Measurements from ENCODE around the gene TRIM44. TPM values are rescaled to one million over a fixed set of nuclear protein-coding genes. Genes with fewer than 3 reads are reported as not detected.

The TRIM44 gene
- total and polyA plus RNA-seq, 2 donors, result 7.4 to 18.7 TPM

DNA sequence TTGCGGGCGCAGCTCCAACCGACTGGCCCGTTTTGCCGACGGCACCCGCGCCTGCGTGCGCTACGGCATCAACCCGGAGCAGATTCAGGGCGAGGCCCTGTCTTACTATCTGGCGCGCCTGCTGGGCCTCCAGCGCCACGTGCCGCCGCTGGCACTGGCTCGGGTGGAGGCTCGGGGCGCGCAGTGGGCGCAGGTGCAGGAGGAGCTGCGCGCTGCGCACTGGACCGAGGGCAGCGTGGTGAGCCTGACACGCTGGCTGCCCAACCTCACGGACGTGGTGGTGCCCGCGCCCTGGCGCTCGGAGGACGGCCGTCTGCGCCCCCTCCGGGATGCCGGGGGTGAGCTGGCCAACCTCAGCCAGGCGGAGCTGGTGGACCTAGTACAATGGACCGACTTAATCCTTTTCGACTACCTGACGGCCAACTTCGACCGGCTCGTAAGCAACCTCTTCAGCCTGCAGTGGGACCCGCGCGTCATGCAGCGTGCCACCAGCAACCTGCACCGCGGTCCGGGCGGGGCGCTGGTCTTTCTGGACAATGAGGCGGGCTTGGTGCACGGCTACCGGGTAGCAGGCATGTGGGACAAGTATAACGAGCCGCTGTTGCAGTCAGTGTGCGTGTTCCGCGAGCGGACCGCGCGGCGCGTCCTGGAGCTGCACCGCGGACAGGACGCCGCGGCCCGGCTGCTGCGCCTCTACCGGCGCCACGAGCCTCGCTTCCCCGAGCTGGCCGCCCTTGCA lies 43.3 kb upstream of the TRIM44 start:
- H3K4me1 ChIP-seq (ENCODE audit: control insufficient read depth in 2 of 2, insufficient read depth in 2 of 2, low read length in 2 of 2), result peaks cover 9 to 23% of the 10 kb centered on the region in 2 donors
- no peaks in the 10 kb centered on the region for H3K36me3 ChIP-seq (ENCODE audit: control insufficient read depth in 2 of 2, insufficient read depth in 2 of 2, low read length in 1 of 2)
- H3K27ac ChIP-seq (ENCODE audit: low read depth in 1 of 2, low read length in 1 of 2), result no peak overlapping the region
- peaks cover 34 to 62% of the 10 kb centered on the region in 2 donors for H3K27me3 ChIP-seq (ENCODE audit: control insufficient read depth in 2 of 2, insufficient read depth in 1 of 2, low read length in 1 of 2)
- H3K9me3 ChIP-seq (ENCODE audit: control insufficient read depth in 2 of 2, insufficient read depth in 1 of 2, low read length in 1 of 2), result peaks cover 0 to 6% of the 10 kb centered on the region in 2 donors
- 2% methylated on average over 84 of the region's 84 CpGs for WGBS
- peak overlapping the region; percentile 43 to 54 for H3K4me3 ChIP-seq (ENCODE audit: low read length in 2 of 2)
- peak in 3 of 9 donors; percentile 28 to 56 (median 36) for DNase-seq (ENCODE audit: low read depth in 6 of 9, low spot score in 9 of 9)

- WGBS, result 3% methylated on average over 33 of the region's 33 CpGs
- H3K9me3 ChIP-seq (ENCODE audit: control insufficient read depth in 2 of 2, insufficient read depth in 1 of 2, low read length in 1 of 2), result peaks cover 0 to 6% of the 10 kb centered on the region in 2 donors
- peaks cover 9 to 23% of the 10 kb centered on the region in 2 donors for H3K4me1 ChIP-seq (ENCODE audit: control insufficient read depth in 2 of 2, insufficient read depth in 2 of 2, low read length in 2 of 2)
- H3K27ac ChIP-seq (ENCODE audit: low read depth in 1 of 2, low read length in 1 of 2), result peak overlapping the region in 1 of 2 donors; percentile 60
- H3K36me3 ChIP-seq (ENCODE audit: control insufficient read depth in 2 of 2, insufficient read depth in 2 of 2, low read length in 1 of 2), result no peaks in the 10 kb centered on the region
- DNase-seq (ENCODE audit: low read depth in 6 of 9, low spot score in 9 of 9), result peak in 3 of 9 donors; percentile 18 to 36 (median 21)
- peak overlapping the region; percentile 43 to 54 for H3K4me3 ChIP-seq (ENCODE audit: low read length in 2 of 2)
- H3K27me3 ChIP-seq (ENCODE audit: control insufficient read depth in 2 of 2, insufficient read depth in 1 of 2, low read length in 1 of 2), result peaks cover 34 to 62% of the 10 kb centered on the region in 2 donors
Observed at GRCh38 chr11:35619855-35620640, 42.5 kb upstream of the TRIM44 start.

GRCh38 chr11:35620795-35621194 lies 41.8 kb upstream of the TRIM44 start:
- Histone ChIP-seq H3K4me3 (ENCODE audit: low read length in 2 of 2) (no peak overlapping the region), H3K4me1 (ENCODE audit: control insufficient read depth in 2 of 2, insufficient read depth in 2 of 2, low read length in 2 of 2) (peaks cover 9 to 23% of the 10 kb centered on the region in 2 donors), H3K27me3 (ENCODE audit: control insufficient read depth in 2 of 2, insufficient read depth in 1 of 2, low read length in 1 of 2) (peaks cover 34 to 59% of the 10 kb centered on the region in 2 donors), H3K36me3 (ENCODE audit: control insufficient read depth in 2 of 2, insufficient read depth in 2 of 2, low read length in 1 of 2) (no peaks in the 10 kb centered on the region), H3K27ac (ENCODE audit: low read depth in 1 of 2, low read length in 1 of 2) (no peak overlapping the region), H3K9me3 (ENCODE audit: control insufficient read depth in 2 of 2, insufficient read depth in 1 of 2, low read length in 1 of 2) (peaks cover 0 to 6% of the 10 kb centered on the region in 2 donors)
- no peak for DNase-seq (ENCODE audit: low read depth in 6 of 9, low spot score in 9 of 9)
- WGBS, result 84% methylated on average over 2 of the region's 2 CpGs

DNA sequence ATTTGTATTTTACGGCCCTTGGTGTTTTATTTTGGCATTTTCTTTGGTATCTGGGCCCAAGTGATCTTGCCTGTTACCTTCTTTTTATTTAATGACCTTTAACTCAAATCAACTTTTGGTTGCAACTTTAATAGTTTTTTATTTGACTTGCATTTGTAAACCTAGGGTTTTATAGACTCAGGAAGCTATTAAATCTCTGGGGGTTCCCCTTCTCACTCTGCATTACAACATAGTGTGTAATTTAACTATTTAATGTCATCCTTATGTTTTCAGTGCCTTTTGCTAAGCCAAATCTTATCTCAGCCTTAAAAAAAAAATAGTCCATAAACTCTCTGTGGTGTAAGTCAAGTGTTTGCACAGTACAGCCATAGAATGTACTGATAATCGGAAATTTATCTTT lies 41.0 kb upstream of the TRIM44 start:
- Histone ChIP-seq H3K9me3 (ENCODE audit: control insufficient read depth in 2 of 2, insufficient read depth in 1 of 2, low read length in 1 of 2) (peaks cover 0 to 6% of the 10 kb centered on the region in 2 donors), H3K4me3 (ENCODE audit: low read length in 2 of 2) (no peak overlapping the region), H3K27ac (ENCODE audit: low read depth in 1 of 2, low read length in 1 of 2) (no peak overlapping the region), H3K27me3 (ENCODE audit: control insufficient read depth in 2 of 2, insufficient read depth in 1 of 2, low read length in 1 of 2) (peaks cover 34 to 52% of the 10 kb centered on the region in 2 donors), H3K4me1 (ENCODE audit: control insufficient read depth in 2 of 2, insufficient read depth in 2 of 2, low read length in 2 of 2) (peaks cover 9 to 23% of the 10 kb centered on the region in 2 donors), H3K36me3 (ENCODE audit: control insufficient read depth in 2 of 2, insufficient read depth in 2 of 2, low read length in 1 of 2) (no peaks in the 10 kb centered on the region)
- no peak for DNase-seq (ENCODE audit: low read depth in 6 of 9, low spot score in 9 of 9)
- 81% methylated on average over 2 of the region's 2 CpGs for WGBS

GRCh38 chr11:35622070-35622469 lies 40.5 kb upstream of the TRIM44 start:
- WGBS, result 86% methylated on average over 3 of the region's 3 CpGs
- Histone ChIP-seq H3K27me3 (ENCODE audit: control insufficient read depth in 2 of 2, insufficient read depth in 1 of 2, low read length in 1 of 2) (peaks cover 30 to 48% of the 10 kb centered on the region in 2 donors), H3K27ac (ENCODE audit: low read depth in 1 of 2, low read length in 1 of 2) (no peak overlapping the region), H3K9me3 (ENCODE audit: control insufficient read depth in 2 of 2, insufficient read depth in 1 of 2, low read length in 1 of 2) (peaks cover 0 to 6% of the 10 kb centered on the region in 2 donors), H3K36me3 (ENCODE audit: control insufficient read depth in 2 of 2, insufficient read depth in 2 of 2, low read length in 1 of 2) (no peaks in the 10 kb centered on the region), H3K4me3 (ENCODE audit: low read length in 2 of 2) (no peak overlapping the region), H3K4me1 (ENCODE audit: control insufficient read depth in 2 of 2, insufficient read depth in 2 of 2, low read length in 2 of 2) (peaks cover 9 to 23% of the 10 kb centered on the region in 2 donors)
- peak in 1 of 9 donors; percentile 6 for DNase-seq (ENCODE audit: low read depth in 6 of 9, low spot score in 9 of 9)

- 92% methylated on average over 8 of the region's 8 CpGs for WGBS
- Histone ChIP-seq H3K27me3 (ENCODE audit: control insufficient read depth in 2 of 2, insufficient read depth in 1 of 2, low read length in 1 of 2) (peaks cover 20 to 32% of the 10 kb centered on the region in 2 donors), H3K9me3 (ENCODE audit: control insufficient read depth in 2 of 2, insufficient read depth in 1 of 2, low read length in 1 of 2) (peaks cover 0 to 6% of the 10 kb centered on the region in 2 donors), H3K4me3 (ENCODE audit: low read length in 2 of 2) (no peak overlapping the region), H3K4me1 (ENCODE audit: control insufficient read depth in 2 of 2, insufficient read depth in 2 of 2, low read length in 2 of 2) (peaks cover 8 to 14% of the 10 kb centered on the region in 2 donors), H3K36me3 (ENCODE audit: control insufficient read depth in 2 of 2, insufficient read depth in 2 of 2, low read length in 1 of 2) (no peaks in the 10 kb centered on the region), H3K27ac (ENCODE audit: low read depth in 1 of 2, low read length in 1 of 2) (no peak overlapping the region)
- DNase-seq (ENCODE audit: low read depth in 6 of 9, low spot score in 9 of 9), result no peak
Observed at GRCh38 chr11:35623621-35624168, 38.9 kb upstream of the TRIM44 start.

- no peak for DNase-seq (ENCODE audit: low read depth in 6 of 9, low spot score in 9 of 9)
- Histone ChIP-seq H3K36me3 (ENCODE audit: control insufficient read depth in 2 of 2, insufficient read depth in 2 of 2, low read length in 1 of 2) (no peaks in the 10 kb centered on the region), H3K4me3 (ENCODE audit: low read length in 2 of 2) (no peak overlapping the region), H3K4me1 (ENCODE audit: control insufficient read depth in 2 of 2, insufficient read depth in 2 of 2, low read length in 2 of 2) (peaks cover 2 to 10% of the 10 kb centered on the region in 2 donors), H3K9me3 (ENCODE audit: control insufficient read depth in 2 of 2, insufficient read depth in 1 of 2, low read length in 1 of 2) (peaks cover 0 to 6% of the 10 kb centered on the region in 2 donors), H3K27me3 (ENCODE audit: control insufficient read depth in 2 of 2, insufficient read depth in 1 of 2, low read length in 1 of 2) (peaks cover 16 to 26% of the 10 kb centered on the region in 2 donors), H3K27ac (ENCODE audit: low read depth in 1 of 2, low read length in 1 of 2) (no peak overlapping the region)
- WGBS, result 97% methylated on average over 2 of the region's 2 CpGs
Observed at GRCh38 chr11:35624316-35624715, 38.3 kb upstream of the TRIM44 start.

DNA sequence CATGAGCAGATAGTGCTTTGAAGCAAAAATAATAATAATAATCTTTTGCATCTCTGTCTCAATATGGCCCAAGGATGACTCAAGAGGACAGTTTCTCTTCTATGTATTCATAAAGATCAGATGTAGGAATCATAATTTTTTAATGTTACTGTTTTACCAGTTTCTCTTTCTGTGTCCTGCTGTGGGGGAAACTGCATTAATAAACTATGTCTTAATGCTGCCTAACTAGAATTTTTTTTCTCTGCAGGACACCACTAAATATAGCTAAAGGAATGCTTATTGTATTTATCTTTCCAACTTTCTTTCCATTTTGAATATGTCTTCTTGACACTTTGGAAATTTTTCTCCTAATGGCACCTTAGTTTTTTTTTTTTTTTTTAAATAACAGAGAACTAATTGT lies 37.8 kb upstream of the TRIM44 start:
- H3K27me3 ChIP-seq (ENCODE audit: control insufficient read depth in 2 of 2, insufficient read depth in 1 of 2, low read length in 1 of 2), result peaks cover 11 to 21% of the 10 kb centered on the region in 2 donors

GRCh38 chr11:35626501-35626900 lies 36.1 kb upstream of the TRIM44 start:
- H3K27me3 ChIP-seq (ENCODE audit: control insufficient read depth in 2 of 2, insufficient read depth in 1 of 2, low read length in 1 of 2), result peaks cover 2 to 9% of the 10 kb centered on the region in 2 donors

More for the DNA sequence above, 37.8 kb upstream of the TRIM44 start:
- Histone ChIP-seq H3K4me1 (ENCODE audit: control insufficient read depth in 2 of 2, insufficient read depth in 2 of 2, low read length in 2 of 2) (peaks cover 0 to 7% of the 10 kb centered on the region in 2 donors), H3K9me3 (ENCODE audit: control insufficient read depth in 2 of 2, insufficient read depth in 1 of 2, low read length in 1 of 2) (peaks cover 0 to 5% of the 10 kb centered on the region in 2 donors), H3K36me3 (ENCODE audit: control insufficient read depth in 2 of 2, insufficient read depth in 2 of 2, low read length in 1 of 2) (no peaks in the 10 kb centered on the region), H3K27ac (ENCODE audit: low read depth in 1 of 2, low read length in 1 of 2) (no peak overlapping the region), H3K4me3 (ENCODE audit: low read length in 2 of 2) (no peak overlapping the region)
- no peak for DNase-seq (ENCODE audit: low read depth in 6 of 9, low spot score in 9 of 9)

More at GRCh38 chr11:35626501-35626900, 36.1 kb upstream of the TRIM44 start:
- Histone ChIP-seq H3K4me1 (ENCODE audit: control insufficient read depth in 2 of 2, insufficient read depth in 2 of 2, low read length in 2 of 2) (no peaks in the 10 kb centered on the region), H3K27ac (ENCODE audit: low read depth in 1 of 2, low read length in 1 of 2) (no peak overlapping the region), H3K36me3 (ENCODE audit: control insufficient read depth in 2 of 2, insufficient read depth in 2 of 2, low read length in 1 of 2) (no peaks in the 10 kb centered on the region), H3K4me3 (ENCODE audit: low read length in 2 of 2) (no peak overlapping the region), H3K9me3 (ENCODE audit: control insufficient read depth in 2 of 2, insufficient read depth in 1 of 2, low read length in 1 of 2) (no peaks in the 10 kb centered on the region)
- WGBS, result 90% methylated on average over 2 of the region's 2 CpGs
- no peak for DNase-seq (ENCODE audit: low read depth in 6 of 9, low spot score in 9 of 9)
